Activated CD4-positive, alpha-beta T cell treated with anti-CD3 and anti-CD28 coated beads for 1 hour (primary cell): Measurements from ENCODE around the gene ITSN1.

Source experiments
- DNase-seq: peaks from one replicate; pipeline ENCODE4 v3.0.0-alpha.2; 2020

The ITSN1 gene

GRCh38 chr21:33733601-33734000 is 91.3 kb downstream of the ITSN1 start:
- no peak for DNase-seq

- no peak for DNase-seq
Observed at GRCh38 chr21:33734291-33734690, 92.0 kb downstream of the ITSN1 start.

GRCh38 chr21:33734818-33735217 is 92.5 kb downstream of the ITSN1 start:
- DNase-seq, result no peak

GRCh38 chr21:33736569-33736968 is 94.3 kb downstream of the ITSN1 start:
- no peak for DNase-seq

- no peak for DNase-seq
Observed at GRCh38 chr21:33739701-33740100, 97.4 kb downstream of the ITSN1 start.

GRCh38 chr21:33747420-33747819 is 105.1 kb downstream of the ITSN1 start:
- DNase-seq, result no peak

GRCh38 chr21:33748903-33749302 is 106.6 kb downstream of the ITSN1 start:
- DNase-seq, result no peak

GRCh38 chr21:33750017-33750416 is 107.7 kb downstream of the ITSN1 start:
- DNase-seq, result no peak

GRCh38 chr21:33751120-33751519 is 108.8 kb downstream of the ITSN1 start:
- DNase-seq, result no peak

- no peak for DNase-seq
Observed at GRCh38 chr21:33751533-33751932, 109.2 kb downstream of the ITSN1 start.

GRCh38 chr21:33752260-33752659 is 110.0 kb downstream of the ITSN1 start:
- DNase-seq, result no peak

GRCh38 chr21:33753886-33754285 is 111.6 kb downstream of the ITSN1 start:
- no peak for DNase-seq

GRCh38 chr21:33754481-33754880 is 112.2 kb downstream of the ITSN1 start:
- no peak for DNase-seq

GRCh38 chr21:33755354-33755753 is 113.1 kb downstream of the ITSN1 start:
- no peak for DNase-seq

- DNase-seq, result no peak
Observed at GRCh38 chr21:33760641-33761440, 118.5 kb downstream of the ITSN1 start.

- DNase-seq, result no peak
Observed at GRCh38 chr21:33761441-33762036, 119.2 kb downstream of the ITSN1 start.

- no peak for DNase-seq
Observed at GRCh38 chr21:33762803-33763581, 120.7 kb downstream of the ITSN1 start.

GRCh38 chr21:33763582-33763899 is 121.2 kb downstream of the ITSN1 start:
- no peak for DNase-seq

GRCh38 chr21:33767236-33767635 is 124.9 kb downstream of the ITSN1 start:
- no peak for DNase-seq

GRCh38 chr21:33767960-33768359 is 125.7 kb downstream of the ITSN1 start:
- DNase-seq, result no peak

GRCh38 chr21:33769057-33769456 is 126.8 kb downstream of the ITSN1 start:
- no peak for DNase-seq

- no peak for DNase-seq
Observed at GRCh38 chr21:33770542-33770941, 128.2 kb downstream of the ITSN1 start.

- DNase-seq, result no peak
Observed at GRCh38 chr21:33771976-33772375, 129.7 kb downstream of the ITSN1 start.

- DNase-seq, result no peak
Observed at GRCh38 chr21:33774551-33774950, 132.2 kb downstream of the ITSN1 start.
